Bone marrow (tissue), 2 donors: ENCODE measurements around the gene ATP6V1F.

Experiments
- DNase-seq, 2 donors: peaks; one replicate each; lab custom pipeline; 2025; lab: John Stamatoyannopoulos, UW

The ATP6V1F gene

GRCh38 chr7:128849156-128849515 is 13.5 kb upstream of the ATP6V1F start:
- no peak for DNase-seq

GRCh38 chr7:128849804-128850490 is 12.7 kb upstream of the ATP6V1F start:
- no peak for DNase-seq

GRCh38 chr7:128852537-128853254 is 10.0 kb upstream of the ATP6V1F start:
- no peak for DNase-seq

GRCh38 chr7:128853799-128854198 is 8.9 kb upstream of the ATP6V1F start:
- no peak for DNase-seq

GRCh38 chr7:128854396-128854795 is 8.3 kb upstream of the ATP6V1F start:
- DNase-seq, result no peak

GRCh38 chr7:128855559-128855958 is 7.1 kb upstream of the ATP6V1F start:
- DNase-seq, result no peak

GRCh38 chr7:128856001-128856718 is 6.5 kb upstream of the ATP6V1F start:
- no peak for DNase-seq

GRCh38 chr7:128858380-128859231 is 4.0 kb upstream of the ATP6V1F start:
- no peak for DNase-seq

GRCh38 chr7:128859232-128860157 is 3.2 kb upstream of the ATP6V1F start:
- no peak for DNase-seq

GRCh38 chr7:128860158-128861073 is 2.2 kb upstream of the ATP6V1F start:
- DNase-seq, result no peak

- no peak for DNase-seq
These were observed 592 bp upstream of the ATP6V1F start for GRCh38 chr7:128861957-128862570.

GRCh38 chr7:128863433-128863989 is 855 bp downstream of the ATP6V1F start:
- DNase-seq, result no peak

GRCh38 chr7:128865303-128865702 is 2.6 kb downstream of the ATP6V1F start:
- DNase-seq, result no peak

- no peak for DNase-seq
These were observed 3.6 kb downstream of the ATP6V1F start for GRCh38 chr7:128865996-128866877.

GRCh38 chr7:128867241-128867640 is 4.6 kb downstream of the ATP6V1F start:
- no peak for DNase-seq

GRCh38 chr7:128867842-128868623 is 5.4 kb downstream of the ATP6V1F start:
- no peak for DNase-seq

GRCh38 chr7:128868624-128869137 is 6.0 kb downstream of the ATP6V1F start:
- no peak for DNase-seq
